ENCODE data around the gene TRAPPC12.

DNA sequence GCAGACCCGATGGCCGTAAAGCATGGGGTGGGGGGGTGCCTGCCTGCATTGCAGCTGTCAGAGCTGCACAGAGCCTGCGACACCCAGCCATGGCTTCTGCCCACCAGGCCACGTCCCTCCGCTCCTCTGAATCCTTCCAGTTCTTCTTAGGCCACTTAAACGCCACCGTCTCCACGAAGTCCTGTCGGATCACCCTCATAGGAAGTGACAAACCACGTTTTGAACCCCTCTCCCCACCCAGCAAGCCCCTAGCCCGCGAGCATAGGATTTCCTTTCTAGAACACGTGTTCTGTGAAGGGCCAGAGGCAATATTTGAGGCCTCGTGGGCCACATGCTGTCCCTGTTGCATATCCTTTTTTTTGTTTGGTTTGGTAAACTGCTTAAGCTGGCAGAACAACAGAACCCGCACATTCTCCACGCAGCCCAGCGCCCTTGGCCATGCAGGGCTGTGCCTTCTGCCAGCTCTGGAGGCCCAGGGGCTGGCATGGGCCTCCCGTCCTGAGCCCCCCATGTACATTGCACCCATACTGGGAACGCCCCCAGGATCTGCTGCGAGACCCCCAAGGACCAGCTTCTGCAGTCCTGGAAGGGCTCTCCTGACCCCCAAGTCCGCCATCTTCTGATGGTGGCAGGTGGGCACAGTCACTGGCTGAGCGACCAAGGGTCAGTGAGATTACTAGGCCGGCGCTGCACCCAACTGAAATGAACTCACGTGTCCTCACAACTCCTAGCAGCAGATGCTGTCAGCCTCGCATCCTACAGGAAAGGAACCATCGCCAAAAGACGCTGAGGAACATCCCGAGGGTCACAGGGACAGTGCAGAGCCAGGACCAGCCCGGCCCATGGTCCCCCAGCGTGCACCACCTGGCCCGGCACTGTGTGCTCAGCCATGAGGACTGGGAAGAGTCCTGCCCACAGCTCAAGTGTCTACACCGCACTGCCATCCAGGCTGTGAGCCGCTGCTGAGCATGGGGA lies 104.8 kb downstream of the TRAPPC12 start:
- TF ChIP-seq POLR2AphosphoS5 (IDR thresholded peaks at IDR 0.05; ENCODE audit: low read depth, low read length) (no peak), POLR2A (IDR thresholded peaks at IDR 0.05; ENCODE audit: low read depth, low read length) (no peak), TAF1 (IDR thresholded peaks at IDR 0.05; ENCODE audit: borderline replicate concordance, low read depth, low read length) (no peak)

All from GM12892 (cell line).